Bronchial epithelial cell (primary cell): ENCODE measurements around the gene MTSS2. TPM values are rescaled to one million over a fixed set of nuclear protein-coding genes. Genes with fewer than 3 reads are reported as not detected.

Experiments
- DNase-seq: peaks from one replicate; pipeline ENCODE4 v3.0.0-alpha.2; 2010; ENCODE audit warnings: low read depth
- FAIRE-seq: peaks from 2 replicates; lab custom pipeline; 2011; peaks lifted over from hg19 to GRCh38; lab: Jason Lieb, UNC
- H3K27me3 ChIP-seq: 2 replicates; pipeline ENCODE4 v1.5.1; 2011; ENCODE audit warnings: low read length; ENCODE audit not compliant: control insufficient read depth, insufficient read depth
- H3K36me3 ChIP-seq: 2 replicates; pipeline ENCODE4 v1.5.1; 2011; ENCODE audit warnings: low read length; ENCODE audit not compliant: control insufficient read depth, insufficient read depth
- H3K4me3 ChIP-seq: 2 replicates; pipeline ENCODE4 v1.5.1; 2011; ENCODE audit warnings: mild to moderate bottlenecking, low read depth, low read length, control low read depth
- CTCF ChIP-seq: IDR thresholded peaks from 2 replicates; pipeline ENCODE4 v1.5.1; 2011; ENCODE audit warnings: mild to moderate bottlenecking, moderate library complexity, low read length, control low read depth, inconsistent platforms; ENCODE audit not compliant: insufficient read depth, severe bottlenecking
- total RNA-seq: library from RNA; depleted of rRNA; stranded (reverse); fragments of >200 nt; gene quantifications from 2 replicates; pipeline ENCODE4 v1.2.1, GENCODE V29; 2014

The MTSS2 gene
- total RNA-seq, 1 donor from 2014 or later: 20.0 TPM

GRCh38 chr16:70709457-70709856 lies 23.6 kb upstream of the MTSS2 start:
- TF ChIP-seq CTCF: no peak
- FAIRE-seq: no peak

GRCh38 chr16:70708366-70709246 lies 22.8 kb upstream of the MTSS2 start:
- DNase-seq (no peak), FAIRE-seq (no peak)
- Histone ChIP-seq H3K4me3 (no peak overlapping the region), H3K27me3 (no peaks in the 10 kb centered on the region), H3K36me3 (peaks cover 2% of the 10 kb centered on the region)
- no peak for TF ChIP-seq CTCF

More at GRCh38 chr16:70709457-70709856, 23.6 kb upstream of the MTSS2 start:
- peaks cover 2% of the 10 kb centered on the region for H3K36me3 ChIP-seq
- H3K4me3 ChIP-seq: no peak overlapping the region
- no peaks in the 10 kb centered on the region for H3K27me3 ChIP-seq
- no peak for DNase-seq

GRCh38 chr16:70706948-70707465 lies 21.2 kb upstream of the MTSS2 start:
- TF ChIP-seq CTCF: no peak
- FAIRE-seq (no peak), DNase-seq (peak; percentile 88)
- Histone ChIP-seq H3K36me3 (peaks cover 2% of the 10 kb centered on the region), H3K4me3 (no peak overlapping the region), H3K27me3 (no peaks in the 10 kb centered on the region)

GRCh38 chr16:70705056-70705455 lies 19.2 kb upstream of the MTSS2 start:
- Histone ChIP-seq H3K27me3 (no peaks in the 10 kb centered on the region), H3K4me3 (no peak overlapping the region), H3K36me3 (peaks cover 2% of the 10 kb centered on the region)
- DNase-seq (no peak), FAIRE-seq (no peak)
- TF ChIP-seq CTCF: no peak

GRCh38 chr16:70704586-70704985 lies 18.7 kb upstream of the MTSS2 start:
- FAIRE-seq (no peak), DNase-seq (no peak)
- Histone ChIP-seq H3K36me3 (peaks cover 2% of the 10 kb centered on the region), H3K4me3 (no peak overlapping the region), H3K27me3 (no peaks in the 10 kb centered on the region)
- no peak for TF ChIP-seq CTCF
